Chondrocyte (in vitro differentiated cells): ENCODE data around the gene IMMP2L. TPM values are rescaled to one million over a fixed set of nuclear protein-coding genes. Genes with fewer than 3 reads are reported as not detected.
"Not testable (repeated sequence)": the region's sequence is repeated elsewhere in the genome, so short reads cannot be mapped to it uniquely, and the experiment has no call there.

Source experiments
- DNase-seq: peaks from one replicate; pipeline ENCODE4 v3.0.0; 2021; ENCODE audit warnings: mixed read lengths, low spot score
- H3K27ac Mint-ChIP-seq: one replicate; pipeline ENCODE4 v1.8.0; 2021; ENCODE audit warnings: mild to moderate bottlenecking, moderate library complexity, mixed read lengths; ENCODE audit not compliant: unreplicated experiment
- H3K27me3 Mint-ChIP-seq: 2 replicates; pipeline ENCODE4 v1.8.0; 2021; ENCODE audit warnings: low read depth, mixed read lengths
- H3K36me3 Mint-ChIP-seq: 2 replicates; pipeline ENCODE4 v1.8.0; 2021; ENCODE audit warnings: low read depth, mixed read lengths
- H3K4me1 Mint-ChIP-seq: 2 replicates; pipeline ENCODE4 v1.8.0; 2021; ENCODE audit warnings: low read depth, mild to moderate bottlenecking, mixed read lengths
- H3K4me3 Mint-ChIP-seq: one replicate; pipeline ENCODE4 v1.8.0; 2021; ENCODE audit warnings: mild to moderate bottlenecking, moderate library complexity, mixed read lengths; ENCODE audit not compliant: unreplicated experiment
- H3K9me3 Mint-ChIP-seq: 2 replicates; pipeline ENCODE4 v1.8.0; 2021; ENCODE audit warnings: low read depth, mixed read lengths
- CTCF ChIP-seq: fragments of 200-600 bp; sonication (generic); IDR thresholded peaks from 2 replicates; pipeline ENCODE4 v1.5.0; 2021; ENCODE audit warnings: antibody characterized with exemption, mild to moderate bottlenecking, moderate library complexity
- total RNA-seq: library from RNA; stranded (reverse); gene quantifications from 3 replicates; pipeline ENCODE4 v1.2.1, GENCODE V29; 2021

Gene IMMP2L
- total RNA-seq, 1 donor from 2014 or later, result 6.1 TPM

DNA sequence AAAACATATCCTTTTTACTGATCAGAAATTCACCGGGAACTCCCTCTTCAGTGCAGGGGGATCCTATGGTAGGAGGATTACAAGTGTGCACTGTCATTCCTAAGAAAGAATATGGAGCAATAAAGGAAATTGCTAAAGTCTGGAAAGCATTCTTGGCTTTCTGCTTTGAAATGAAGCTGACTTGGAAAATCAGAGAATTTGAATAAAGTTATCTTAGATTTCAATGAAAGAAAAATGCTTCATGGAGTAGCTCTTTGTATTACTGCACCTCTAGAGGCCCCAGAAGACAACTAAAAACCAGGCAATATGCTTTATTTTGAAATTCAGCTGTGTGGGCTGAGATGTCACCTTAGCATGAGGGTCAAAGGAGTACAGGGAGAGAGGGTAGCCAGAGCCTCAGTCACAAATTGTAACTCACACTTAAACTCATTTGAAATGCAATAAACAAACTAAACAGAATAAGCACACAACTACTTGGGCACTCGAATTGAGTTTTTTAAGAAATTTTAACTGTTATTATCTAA is 102.5 kb downstream of the IMMP2L start:
- DNase-seq, result no peak
- Mint-ChIP-seq H3K4me1 (peaks cover 8% of the 10 kb centered on the region), H3K36me3 (no peaks in the 10 kb centered on the region), H3K9me3 (peaks cover 3% of the 10 kb centered on the region), H3K4me3 (no peak overlapping the region), H3K27ac (no peak overlapping the region), H3K27me3 (no peaks in the 10 kb centered on the region)
- TF ChIP-seq CTCF, result no peak

GRCh38 chr7:111459065-111459756 is 103.1 kb downstream of the IMMP2L start:
- Mint-ChIP-seq H3K27me3 (no peaks in the 10 kb centered on the region), H3K4me3 (no peak overlapping the region), H3K27ac (no peak overlapping the region), H3K36me3 (no peaks in the 10 kb centered on the region), H3K9me3 (peaks cover 3% of the 10 kb centered on the region), H3K4me1 (peaks cover 8% of the 10 kb centered on the region)
- no peak for DNase-seq
- no peak for TF ChIP-seq CTCF

DNA sequence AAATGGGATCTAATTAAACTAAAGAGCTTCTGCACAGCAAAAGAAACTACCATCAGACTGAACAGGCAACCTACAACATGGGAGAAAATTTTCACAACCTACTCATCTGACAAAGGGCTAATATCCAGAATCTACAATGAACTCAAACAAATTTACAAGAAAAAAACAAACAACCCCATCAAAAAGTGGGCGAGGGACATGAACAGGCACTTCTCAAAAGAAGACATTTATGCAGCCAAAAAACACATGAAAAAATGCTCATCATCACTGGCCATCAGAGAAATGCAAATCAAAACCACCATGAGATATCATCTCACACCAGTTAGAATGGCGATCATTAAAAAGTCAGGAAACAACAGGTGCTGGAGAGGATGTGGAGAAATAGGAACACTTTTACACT is 111.6 kb downstream of the IMMP2L start:
- not testable (repeated sequence) for H3K9me3 Mint-ChIP-seq, H3K27ac Mint-ChIP-seq, H3K4me1 Mint-ChIP-seq, H3K4me3 Mint-ChIP-seq, H3K27me3 Mint-ChIP-seq, DNase-seq, H3K36me3 Mint-ChIP-seq

DNA sequence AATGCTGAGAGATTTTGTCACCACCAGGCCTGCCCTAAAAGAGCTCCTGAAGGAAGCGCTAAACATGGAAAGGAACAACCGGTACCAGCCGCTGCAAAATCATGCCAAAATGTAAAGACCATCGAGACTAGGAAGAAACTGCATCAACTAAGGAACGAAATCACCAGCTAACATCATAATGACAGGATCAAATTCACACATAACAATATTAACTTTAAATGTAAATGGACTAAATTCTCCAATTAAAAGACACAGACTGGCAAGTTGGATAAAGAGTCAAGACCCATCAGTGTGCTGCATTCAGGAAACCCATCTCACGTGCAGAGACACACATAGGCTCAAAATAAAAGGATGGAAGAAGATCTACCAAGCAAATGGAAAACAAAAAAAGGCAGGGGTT is 114.8 kb downstream of the IMMP2L start:
- not testable (repeated sequence) for H3K27ac Mint-ChIP-seq, H3K9me3 Mint-ChIP-seq, DNase-seq, H3K27me3 Mint-ChIP-seq, H3K4me1 Mint-ChIP-seq, H3K36me3 Mint-ChIP-seq, H3K4me3 Mint-ChIP-seq

DNA sequence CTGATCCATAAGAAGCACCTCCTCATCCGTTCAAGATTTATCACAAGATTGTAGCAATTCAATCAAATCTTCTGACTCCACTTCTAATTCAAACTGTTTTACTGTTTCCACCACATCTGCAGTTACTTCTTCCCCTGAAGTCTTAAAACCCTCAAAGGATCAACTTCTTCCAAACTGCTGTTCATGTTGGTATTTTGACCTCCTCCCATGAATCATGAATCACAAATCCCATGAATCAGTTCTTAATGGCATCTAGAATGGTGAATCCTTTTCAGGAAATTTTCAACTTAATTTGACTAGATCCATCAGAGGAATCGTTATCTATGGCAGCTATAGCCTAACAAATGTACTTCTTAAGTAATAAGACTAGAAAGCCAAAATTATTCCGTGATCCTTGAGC is 122.3 kb downstream of the IMMP2L start:
- peaks cover 4% of the 10 kb centered on the region for H3K36me3 Mint-ChIP-seq
- no peak for TF ChIP-seq CTCF
- no peak overlapping the region for H3K27ac Mint-ChIP-seq
- H3K27me3 Mint-ChIP-seq, result no peaks in the 10 kb centered on the region
- H3K9me3 Mint-ChIP-seq, result peaks cover 5% of the 10 kb centered on the region
- peaks cover 19% of the 10 kb centered on the region for H3K4me1 Mint-ChIP-seq
- DNase-seq, result no peak
- H3K4me3 Mint-ChIP-seq, result no peak overlapping the region

GRCh38 chr7:111438369-111439289 is 123.7 kb downstream of the IMMP2L start:
- no peak for DNase-seq
- Mint-ChIP-seq H3K9me3 (peaks cover 16% of the 10 kb centered on the region), H3K4me3 (no peak overlapping the region), H3K36me3 (peaks cover 4% of the 10 kb centered on the region), H3K27me3 (no peaks in the 10 kb centered on the region), H3K4me1 (peaks cover 19% of the 10 kb centered on the region), H3K27ac (peak overlapping the region; percentile 76)
- TF ChIP-seq CTCF, result no peak
